ENCODE results near the gene SRRM1.
A peak's percentile ranks its signal among the peaks of the same experiment; 100 is the strongest.

The SRRM1 gene, protein sequence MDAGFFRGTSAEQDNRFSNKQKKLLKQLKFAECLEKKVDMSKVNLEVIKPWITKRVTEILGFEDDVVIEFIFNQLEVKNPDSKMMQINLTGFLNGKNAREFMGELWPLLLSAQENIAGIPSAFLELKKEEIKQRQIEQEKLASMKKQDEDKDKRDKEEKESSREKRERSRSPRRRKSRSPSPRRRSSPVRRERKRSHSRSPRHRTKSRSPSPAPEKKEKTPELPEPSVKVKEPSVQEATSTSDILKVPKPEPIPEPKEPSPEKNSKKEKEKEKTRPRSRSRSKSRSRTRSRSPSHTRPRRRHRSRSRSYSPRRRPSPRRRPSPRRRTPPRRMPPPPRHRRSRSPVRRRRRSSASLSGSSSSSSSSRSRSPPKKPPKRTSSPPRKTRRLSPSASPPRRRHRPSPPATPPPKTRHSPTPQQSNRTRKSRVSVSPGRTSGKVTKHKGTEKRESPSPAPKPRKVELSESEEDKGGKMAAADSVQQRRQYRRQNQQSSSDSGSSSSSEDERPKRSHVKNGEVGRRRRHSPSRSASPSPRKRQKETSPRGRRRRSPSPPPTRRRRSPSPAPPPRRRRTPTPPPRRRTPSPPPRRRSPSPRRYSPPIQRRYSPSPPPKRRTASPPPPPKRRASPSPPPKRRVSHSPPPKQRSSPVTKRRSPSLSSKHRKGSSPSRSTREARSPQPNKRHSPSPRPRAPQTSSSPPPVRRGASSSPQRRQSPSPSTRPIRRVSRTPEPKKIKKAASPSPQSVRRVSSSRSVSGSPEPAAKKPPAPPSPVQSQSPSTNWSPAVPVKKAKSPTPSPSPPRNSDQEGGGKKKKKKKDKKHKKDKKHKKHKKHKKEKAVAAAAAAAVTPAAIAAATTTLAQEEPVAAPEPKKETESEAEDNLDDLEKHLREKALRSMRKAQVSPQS
- long read RNA-seq, donor 1, partial matches to known transcripts, result 18 of 25 reads
- long read RNA-seq, donor 1, other reads (novel, unspliced or antisense), result 0 of 25 reads
- long read RNA-seq, donor 2, partial matches to known transcripts, result 5 of 10 reads
- long read RNA-seq, donor 2, other reads (novel, unspliced or antisense), result 0 of 10 reads
- long read RNA-seq, donor 3, partial matches to known transcripts, result 38 of 42 reads
- long read RNA-seq, donor 3, other reads (novel, unspliced or antisense), result 0 of 42 reads
- long read RNA-seq, donor 4, transcript SRRM1-206 (4 exons, 799 nt), result major isoform, 5 of 98 reads
- long read RNA-seq, donor 4, partial matches to known transcripts, result 80 of 98 reads
- long read RNA-seq, donor 4, other reads (novel, unspliced or antisense), result 0 of 98 reads
- long read RNA-seq, donor 5, full-length matches to known transcripts, result 7 of 106 reads
- long read RNA-seq, donor 5, partial matches to known transcripts, result 99 of 106 reads
- long read RNA-seq, donor 5, other reads (novel, unspliced or antisense), result 0 of 106 reads
- long read RNA-seq, donor 6, transcript SRRM1-216 (2 exons, 513 nt), result major isoform, 5 of 102 reads
- long read RNA-seq, donor 6, partial matches to known transcripts, result 95 of 102 reads
- long read RNA-seq, donor 6, other reads (novel, unspliced or antisense), result 0 of 102 reads
- long read RNA-seq, donor 7, transcript SRRM1-216 (2 exons, 513 nt), result major isoform, 10 of 142 reads
- long read RNA-seq, donor 7, partial matches to known transcripts, result 123 of 142 reads
- long read RNA-seq, donor 7, other reads (novel, unspliced or antisense), result 0 of 142 reads
- long read RNA-seq, donor 8, partial matches to known transcripts, result 165 of 175 reads
- long read RNA-seq, donor 8, other reads (novel, unspliced or antisense), result 0 of 175 reads

DNA sequence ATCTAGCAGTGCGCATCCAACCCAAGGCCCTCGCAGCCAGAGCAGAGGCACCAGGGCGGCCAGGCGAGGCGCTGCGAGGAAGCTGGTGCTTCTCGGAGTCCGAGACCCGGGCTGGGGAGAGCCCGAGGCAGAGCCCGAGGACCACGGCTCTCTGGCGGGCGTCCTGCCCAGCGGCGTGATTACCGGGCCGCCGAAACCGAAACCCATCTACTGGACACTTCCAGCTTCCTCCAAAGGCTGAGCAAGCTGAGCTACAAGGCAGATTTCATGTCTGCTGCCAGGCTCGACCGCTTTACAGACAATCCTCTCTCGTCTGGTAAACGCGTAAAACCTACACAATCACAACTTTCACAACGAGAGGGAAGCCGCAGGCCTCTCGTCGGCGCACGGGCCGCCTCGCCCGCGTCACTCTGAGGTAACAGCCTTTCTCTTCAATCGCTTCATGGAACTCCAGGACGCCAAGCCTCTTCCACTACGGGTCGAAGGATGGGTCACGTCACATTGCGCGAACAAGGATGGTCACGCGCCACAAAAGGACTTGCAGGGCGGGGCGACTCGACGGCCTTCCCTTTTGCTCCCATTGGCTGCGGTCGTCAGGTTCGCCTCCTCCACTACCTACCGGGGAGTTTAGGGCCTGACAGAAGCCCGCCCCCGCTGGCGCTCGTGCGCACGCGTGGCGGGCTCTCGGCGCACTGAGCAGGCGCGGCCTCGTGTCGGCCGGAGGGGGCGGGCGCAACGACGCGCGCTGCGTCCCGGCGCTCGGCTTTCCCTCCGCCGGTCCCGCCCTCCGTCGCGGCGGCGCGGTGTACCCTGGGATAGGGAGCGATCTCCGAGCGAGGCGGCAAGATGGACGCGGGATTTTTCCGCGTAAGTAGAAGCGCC, at the start of gene SRRM1:
Gene SRRM1, plus strand, starts transcription at position 822 of the 882 bp plus-strand sequence. Its CDS starts 25 bp downstream, at position 847.
- DNase-seq, result peak; percentile 97

DNA sequence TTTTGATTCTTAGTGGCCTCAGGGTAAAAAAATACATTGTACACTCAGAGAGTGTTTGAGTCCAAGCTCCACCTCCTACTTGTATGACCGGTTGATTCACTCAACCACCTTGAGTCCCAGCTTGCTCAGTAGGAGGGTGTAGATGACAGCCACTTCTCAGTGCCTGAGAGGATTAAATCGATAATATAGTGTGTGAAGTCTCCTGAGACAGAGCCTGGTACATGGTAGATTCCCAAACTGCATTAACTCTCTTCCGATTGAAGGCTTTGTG, 48.8 kb upstream of the SRRM1 start:
- DNase-seq, result no peak

DNA sequence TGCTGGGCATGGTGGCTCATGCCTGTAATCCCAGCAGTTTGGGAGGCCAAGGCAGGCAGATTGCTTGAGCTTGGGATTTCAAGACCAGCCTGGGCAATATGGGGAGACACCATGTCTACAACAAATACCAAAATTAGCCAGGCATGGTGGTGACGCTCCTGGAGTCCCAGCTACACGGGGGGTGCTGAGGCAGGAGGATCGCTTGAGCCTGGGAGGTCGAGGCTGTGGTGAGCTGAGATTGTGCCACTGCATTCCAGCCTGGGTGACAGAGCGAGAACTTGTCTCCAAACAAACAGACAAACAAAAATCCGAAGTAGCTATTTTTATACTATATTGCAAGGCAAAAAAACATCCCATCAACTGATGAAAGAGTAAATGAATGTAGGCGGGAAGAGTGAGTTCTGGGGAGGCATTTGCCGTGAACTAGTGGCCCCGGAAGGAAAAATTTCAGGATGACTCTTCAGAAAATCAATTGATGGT, 46.7 kb upstream of the SRRM1 start:
- no peak for DNase-seq

DNA sequence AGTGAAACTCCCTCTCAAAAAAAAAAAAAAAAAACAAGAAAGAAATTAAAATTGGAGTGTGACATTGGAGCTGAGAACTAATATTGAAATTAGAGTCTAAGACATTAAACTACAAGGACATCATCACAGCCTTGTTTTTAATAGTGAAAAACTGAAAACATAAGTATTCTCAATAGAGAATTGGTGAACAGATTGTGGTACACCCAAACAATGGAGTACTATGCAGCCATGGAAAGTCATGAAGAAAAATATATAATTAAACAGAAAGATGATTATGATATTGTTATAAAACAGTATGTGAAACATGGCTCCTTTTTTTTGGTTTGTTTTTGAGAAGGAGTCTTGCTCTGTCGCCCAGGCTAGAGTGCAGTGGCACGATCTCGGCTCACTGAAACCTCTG, 43.8 kb upstream of the SRRM1 start:
- DNase-seq, result no peak

DNA sequence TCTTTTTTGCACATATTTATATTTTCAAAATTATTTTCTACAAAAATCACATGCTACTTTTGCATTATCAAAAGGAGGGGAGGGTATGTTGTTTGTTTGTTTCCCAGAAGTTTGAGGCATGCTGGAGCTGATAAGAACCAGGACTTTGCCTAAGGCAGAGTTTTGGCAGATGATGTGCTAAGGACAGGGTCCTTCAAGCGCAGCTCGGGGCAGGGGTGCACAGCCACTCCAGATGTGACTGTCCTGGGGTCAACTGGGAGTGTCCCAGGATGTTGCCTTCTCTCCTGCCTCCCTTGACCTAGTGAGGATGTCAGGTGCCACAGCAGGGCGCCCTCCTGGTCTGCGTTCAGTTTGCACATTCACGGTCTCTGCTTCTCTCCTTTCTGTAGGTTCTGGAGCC, 42.6 kb upstream of the SRRM1 start:
- no peak for DNase-seq

DNA sequence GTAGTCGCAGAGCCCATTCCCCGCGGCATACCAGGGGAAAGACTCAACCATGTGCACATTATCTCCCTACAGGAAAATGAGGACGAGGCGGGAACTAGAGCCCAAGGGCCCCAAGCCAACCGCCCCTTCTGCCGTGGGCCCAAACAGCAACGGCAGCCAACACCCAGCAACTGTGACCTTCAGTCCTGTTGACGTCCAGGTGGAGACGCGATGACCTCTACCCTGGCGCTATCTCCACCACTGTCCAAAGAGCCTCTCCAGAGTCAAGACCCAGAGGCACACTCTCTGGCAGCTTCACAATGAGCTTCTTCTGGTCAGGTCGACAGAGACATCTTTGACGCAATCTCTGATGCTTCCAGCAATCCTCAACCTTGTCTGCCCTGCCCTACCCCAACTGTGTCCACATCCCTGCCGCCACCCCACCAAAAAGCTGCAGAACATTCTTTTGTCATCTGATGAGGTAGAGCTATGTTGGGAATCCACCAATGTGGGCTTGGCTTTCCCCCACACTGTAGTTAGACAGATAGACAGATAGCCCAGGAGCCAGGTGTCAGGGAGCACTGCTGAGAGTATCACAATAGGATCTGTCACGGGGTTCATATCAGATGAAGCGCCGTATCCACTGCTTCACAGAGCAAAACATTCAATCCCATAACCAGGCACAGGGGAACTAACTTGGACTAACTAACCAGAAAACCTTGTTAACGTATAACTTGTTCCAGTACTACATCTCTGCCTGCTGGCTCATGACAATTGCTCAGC, 37.4 kb upstream of the SRRM1 start:
- no peak for DNase-seq

DNA sequence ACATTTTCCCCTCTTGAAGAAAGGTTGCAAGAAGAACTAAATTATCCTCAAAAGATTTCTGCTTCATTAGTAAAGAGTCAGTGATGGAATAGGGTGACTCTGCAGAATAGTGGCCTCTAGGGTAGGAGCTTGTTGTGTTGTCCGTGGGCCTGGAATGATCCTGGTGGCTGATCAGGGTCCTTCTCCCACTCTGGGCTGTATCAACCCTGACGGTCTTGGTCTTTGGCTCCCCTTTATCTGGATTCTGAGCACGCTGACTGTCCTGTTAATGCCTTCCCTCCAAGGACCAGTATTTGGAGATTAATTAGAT, 36.9 kb upstream of the SRRM1 start:
- no peak for DNase-seq

DNA sequence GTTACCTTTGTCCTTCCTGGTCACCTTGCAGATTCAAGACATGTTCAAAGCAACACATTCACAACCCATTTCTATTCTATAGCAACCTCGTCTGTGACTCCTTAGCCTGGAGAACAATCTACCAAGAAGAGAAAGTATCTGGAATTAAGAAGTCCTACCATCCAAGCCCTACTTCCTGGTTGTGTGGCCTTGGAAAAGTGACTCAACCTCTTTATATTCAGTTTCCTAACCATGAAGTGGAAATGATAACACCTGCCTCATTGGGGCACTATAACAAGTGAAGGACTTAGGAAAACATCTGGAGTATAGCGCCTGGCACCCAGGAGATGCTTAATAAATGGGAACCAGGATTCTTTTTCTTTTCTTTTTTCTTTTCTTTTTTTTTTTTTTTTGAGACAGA, 36.5 kb upstream of the SRRM1 start:
- DNase-seq, result no peak

DNA sequence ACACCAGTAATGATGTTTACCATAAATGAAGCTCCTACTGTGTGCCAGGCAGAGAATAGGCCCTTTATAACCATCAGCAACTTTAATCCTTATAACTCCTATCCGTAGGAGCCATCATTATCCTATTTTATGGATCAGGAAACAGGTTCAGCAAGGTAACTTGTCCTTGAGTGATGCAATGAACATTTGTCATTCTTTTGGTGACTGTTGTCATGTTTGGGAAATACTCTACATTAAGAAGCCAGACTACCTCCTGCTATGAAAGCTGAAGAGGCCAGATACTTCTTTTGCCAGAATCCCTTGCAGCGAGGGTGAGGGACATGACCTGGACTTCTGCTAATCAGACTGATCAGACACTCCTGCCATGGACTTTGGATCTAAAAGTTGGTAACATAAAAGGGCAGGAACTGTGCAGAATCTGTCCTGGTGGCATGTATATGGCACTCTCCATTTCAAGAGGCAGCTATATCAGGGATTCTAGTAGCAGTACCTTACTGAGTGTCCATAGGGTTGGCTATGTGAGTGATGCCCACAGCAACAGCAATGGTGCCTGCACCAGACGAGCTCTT, 33.1 kb upstream of the SRRM1 start:
- no peak for DNase-seq

DNA sequence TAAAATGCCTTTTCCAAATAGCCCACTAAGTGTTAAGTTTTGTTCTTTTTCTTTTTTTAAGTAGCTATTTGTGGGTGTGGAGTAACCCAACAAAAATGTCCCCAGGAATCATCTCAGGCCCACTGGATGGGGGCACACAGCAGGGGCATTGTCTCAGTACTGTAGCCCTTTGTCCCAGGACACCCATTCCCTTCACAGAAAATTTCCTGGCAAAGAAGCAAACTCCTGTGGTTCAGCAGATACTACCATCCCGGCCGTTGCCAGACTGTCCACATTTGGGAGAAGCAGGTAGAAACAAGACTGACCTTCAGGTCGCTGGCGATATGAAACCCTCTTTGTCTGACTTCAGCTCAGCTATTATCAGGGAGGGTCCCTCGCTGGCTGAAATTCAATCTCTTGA, 23.7 kb upstream of the SRRM1 start:
- no peak for DNase-seq

DNA sequence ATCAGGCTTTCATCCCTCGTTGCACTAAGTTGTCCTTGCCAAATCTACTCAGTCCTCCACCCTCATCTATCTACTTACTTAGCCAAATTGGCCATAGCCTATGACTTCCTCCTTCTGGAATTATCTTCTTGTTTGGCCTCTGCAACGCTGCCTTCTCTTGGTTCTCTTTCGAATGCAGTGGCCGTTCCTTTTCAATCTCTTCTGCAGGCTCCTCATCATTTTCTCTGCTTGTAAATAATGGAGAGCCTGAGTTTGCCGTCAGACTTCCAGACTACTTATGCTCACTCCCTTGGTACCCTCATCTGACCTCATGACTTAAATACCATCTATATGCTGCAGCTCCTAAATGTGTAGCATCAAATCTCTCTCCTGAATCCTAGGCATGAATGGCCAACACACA, 22.4 kb upstream of the SRRM1 start:
- DNase-seq, result no peak

DNA sequence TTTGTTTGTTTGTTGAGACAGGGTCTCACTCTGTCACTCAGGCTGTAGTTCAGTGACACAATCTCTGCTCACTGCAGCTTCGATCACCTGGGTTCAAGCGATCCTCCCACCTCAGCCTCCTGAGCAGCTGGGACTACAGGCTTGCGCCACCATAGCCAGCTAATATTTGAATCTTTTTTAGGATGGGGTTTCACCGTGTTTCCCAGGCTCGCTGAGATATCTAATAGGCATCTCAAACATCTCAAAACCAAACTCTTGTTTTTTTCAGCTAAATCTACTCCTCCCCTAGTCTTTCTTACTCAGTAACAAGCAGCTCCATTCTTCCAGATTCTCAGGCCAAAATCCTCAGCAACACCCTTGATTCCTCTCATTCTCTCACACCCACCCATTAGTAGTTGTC, 22.0 kb upstream of the SRRM1 start:
- DNase-seq, result no peak

DNA sequence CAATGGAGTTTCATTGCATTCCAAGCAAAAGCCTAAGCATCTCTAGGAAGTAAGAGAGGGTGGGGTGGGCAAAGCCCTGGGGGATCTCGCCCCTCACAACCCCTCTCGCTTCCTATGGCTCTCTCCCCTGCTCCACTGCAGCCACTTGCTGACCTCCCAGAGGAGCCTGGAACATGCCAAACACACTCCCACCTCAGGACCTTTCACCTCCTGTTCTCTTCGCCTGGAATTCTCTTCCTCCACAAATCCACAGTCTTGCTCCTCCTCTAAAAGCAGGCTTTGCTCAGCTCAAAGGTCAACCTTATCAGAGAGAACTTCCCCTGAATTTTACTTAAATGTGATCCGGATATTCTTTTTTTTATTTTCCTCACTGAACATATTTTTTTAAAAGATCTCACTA, 20.9 kb upstream of the SRRM1 start:
- DNase-seq, result peak; percentile 12

DNA sequence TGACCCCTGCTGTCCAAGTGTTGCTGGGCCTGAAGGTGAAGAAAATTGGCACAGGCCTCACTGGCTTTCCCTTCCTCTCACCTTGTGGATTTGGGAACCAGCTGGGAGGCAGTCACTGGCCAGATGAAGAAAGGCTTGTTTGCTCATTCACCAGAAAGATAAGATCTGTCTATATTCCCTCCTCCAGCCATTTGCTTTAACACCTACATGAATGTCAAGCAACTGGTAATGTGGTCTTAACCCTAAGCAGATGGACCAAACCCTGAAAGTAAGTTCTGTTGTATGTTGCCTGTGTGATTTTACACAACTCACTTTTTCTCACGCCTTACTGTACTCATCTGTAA, 10.3 kb upstream of the SRRM1 start:
- DNase-seq, result no peak

DNA sequence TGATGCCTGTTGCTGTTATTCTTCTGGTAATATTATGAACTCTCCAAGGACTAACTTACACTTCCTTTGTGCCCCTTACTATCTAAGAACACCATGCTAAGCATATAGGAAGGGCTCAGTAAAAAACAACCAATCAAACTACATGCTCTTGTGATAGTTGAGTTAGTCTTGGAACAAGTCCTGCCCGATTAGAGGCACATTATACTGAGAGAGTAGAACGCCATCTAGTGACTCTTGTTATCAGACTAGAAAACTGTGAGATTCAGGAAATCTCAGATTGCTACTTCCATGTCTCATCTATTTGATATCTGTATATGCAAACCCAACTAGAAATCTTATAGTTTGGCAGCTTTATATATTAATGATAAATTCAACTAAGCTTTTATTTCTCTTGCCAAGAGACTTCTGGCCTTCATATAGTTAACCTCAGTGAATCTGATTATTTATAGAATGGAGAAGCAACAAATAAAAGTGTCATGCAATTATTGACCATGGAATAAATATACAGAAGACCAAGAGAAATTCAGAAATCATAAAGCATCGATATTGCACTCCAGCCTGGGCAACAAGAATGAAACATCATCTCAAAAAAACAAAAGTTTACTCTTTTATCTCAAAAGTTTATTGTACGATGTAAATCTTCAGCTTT, 7.8 kb upstream of the SRRM1 start:
- DNase-seq, result peak; percentile 17

DNA sequence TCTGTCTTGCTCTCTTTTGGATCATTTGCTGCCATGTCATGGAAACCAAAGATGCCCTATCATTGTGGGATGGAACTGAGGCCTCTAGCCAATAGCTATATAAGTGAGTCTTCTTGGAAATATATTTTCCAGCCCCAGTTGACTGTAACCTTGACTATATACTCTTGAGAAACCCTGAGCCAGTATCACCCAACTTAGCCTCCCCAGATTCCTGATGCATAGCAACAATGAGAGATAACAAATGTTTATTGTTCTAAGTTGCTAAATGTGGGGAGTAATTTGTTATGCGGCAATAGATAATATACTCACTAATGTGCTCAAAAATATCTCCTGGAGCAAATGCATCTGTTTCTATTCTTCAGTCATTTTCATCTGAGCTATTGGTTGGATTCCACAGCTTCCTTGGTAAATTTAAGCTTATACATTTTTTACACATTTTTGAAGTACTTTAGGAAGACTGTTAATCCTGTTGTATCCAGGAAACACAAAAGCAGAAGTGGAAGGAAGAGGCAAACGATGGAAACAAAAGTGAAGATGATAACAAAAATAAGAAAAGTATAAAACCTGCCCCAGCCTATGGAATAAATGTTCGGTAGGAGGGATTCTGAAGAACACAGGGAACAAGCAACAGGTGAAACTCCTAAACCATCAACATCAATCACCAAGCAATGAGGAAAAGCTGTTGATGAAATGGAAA, 6.3 kb upstream of the SRRM1 start:
- DNase-seq, result no peak

DNA sequence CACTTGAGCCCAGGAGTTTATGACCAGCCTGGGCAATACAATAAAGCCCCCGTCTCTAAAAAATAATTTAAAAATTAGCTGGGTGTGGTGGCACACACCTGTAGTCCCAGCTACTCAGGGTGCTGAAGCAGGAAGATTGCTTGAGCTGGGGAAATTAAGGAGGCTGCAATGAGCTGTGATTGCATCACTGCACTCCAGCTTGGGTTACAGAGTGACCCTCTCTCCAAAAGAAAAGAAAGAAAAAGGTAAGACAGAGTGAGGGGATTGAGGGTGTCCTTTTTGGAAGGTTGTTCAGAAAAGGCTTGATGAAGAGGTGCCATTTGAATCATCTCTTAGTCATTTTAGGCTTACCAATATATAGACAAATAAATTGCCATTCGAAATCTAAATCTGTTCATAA, 4.0 kb upstream of the SRRM1 start:
- no peak for DNase-seq

DNA sequence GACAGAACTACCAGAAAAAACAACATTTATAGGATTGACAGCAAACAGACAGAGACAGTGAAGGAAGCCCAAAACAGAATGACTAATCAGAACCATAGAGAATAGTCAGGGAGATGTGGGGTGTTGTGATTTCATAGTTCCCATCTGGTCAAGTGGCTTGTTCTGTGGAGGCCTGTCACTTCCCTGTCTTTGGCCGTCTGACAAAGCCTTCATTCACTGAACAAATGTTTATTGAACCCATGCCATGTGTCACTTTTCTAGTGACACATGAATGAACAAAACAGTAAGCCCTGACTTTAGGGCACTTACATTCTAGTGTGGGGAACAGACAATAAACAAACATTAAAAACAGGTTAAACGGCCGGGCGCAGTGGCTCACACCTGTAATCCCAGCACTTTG, 3.2 kb upstream of the SRRM1 start:
- no peak for DNase-seq

DNA sequence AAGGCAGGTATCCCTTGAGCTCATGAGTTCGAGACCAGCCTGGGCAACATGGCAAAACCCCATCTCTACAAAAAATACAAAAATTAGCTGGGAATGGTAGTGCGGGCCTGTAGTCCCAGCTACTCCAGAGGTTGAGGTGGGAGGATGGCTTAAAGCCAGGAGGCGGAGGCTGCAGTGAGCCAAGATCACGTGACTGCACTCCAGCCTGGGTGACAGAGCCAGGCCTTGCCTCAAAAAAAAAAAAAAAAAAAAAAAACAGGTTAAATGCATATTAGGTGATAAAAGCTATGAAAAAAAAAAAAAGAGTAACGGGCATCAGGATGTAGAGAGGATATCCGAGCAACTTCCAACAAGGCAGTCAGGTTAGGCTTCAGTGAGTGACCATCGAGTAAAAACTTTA, 2.8 kb upstream of the SRRM1 start:
- no peak for DNase-seq
